Right lobe of liver (tissue), 6 donors: ENCODE data around the gene HNRNPDL. TPM values are rescaled to one million over a fixed set of nuclear protein-coding genes. Genes with fewer than 3 reads are reported as not detected.

Experiments
- ATAC-seq, 4 donors: fragments of 200-7000 bp; cut with Tn5 transposase; one replicate each; pipeline ENCODE4 v1.9.1; 2020; ENCODE audit warnings: mild to moderate bottlenecking in 4 of 4, moderate library complexity in 4 of 4
- DNase-seq, 3 donors: peaks; one replicate each; pipeline ENCODE4 v3.0.0-alpha.2; 2020
- H3K27ac ChIP-seq, 3 donors: fragments of 200-600 bp; one replicate each; pipeline ENCODE4 v1.8.0; 2022
- H3K27me3 ChIP-seq, 2 donors: fragments of 200-600 bp; one replicate each; pipeline ENCODE4 v1.8.0; 2022
- H3K36me3 ChIP-seq, 4 donors: fragments of 200-600 bp; sonication (generic) in 1 of 4; one replicate each; pipeline versions ENCODE4 v1.5.1 to v1.8.0; 2017 to 2022; ENCODE audit warnings: control low read depth in 1 of 4
- H3K4me1 ChIP-seq, 4 donors: fragments of 200-600 bp; sonication (generic) in 1 of 4; one replicate each; pipeline versions ENCODE4 v1.5.1 to v1.8.0; 2017 to 2022; ENCODE audit warnings: control low read depth in 1 of 4
- H3K4me3 ChIP-seq, 3 donors: fragments of 200-600 bp; one replicate each; pipeline ENCODE4 v1.8.0; 2022
- H3K9me3 ChIP-seq, 4 donors: fragments of 200-600 bp; sonication (generic) in 1 of 4; one replicate each; pipeline versions ENCODE4 v1.5.1 to v1.8.0; 2017 to 2022; ENCODE audit warnings: control low read depth in 1 of 4
- POLR2A ChIP-seq: fragments of 450-650 bp; IDR thresholded peaks from one replicate; pipeline ENCODE4 v1.6.1; 2017; ENCODE audit warnings: antibody characterized with exemption, mild to moderate bottlenecking
- WGBS: methylation state at CpG from one replicate; pipeline ENCODE4 v1.1.6; 2018; ENCODE audit warnings: low coverage, low lambda C conversion rate; ENCODE audit not compliant: insufficient coverage; ENCODE audit errors: missing lambda C conversion rate; 5-methylcytosine and 5-hydroxymethylcytosine counted together
- intact Hi-C, 2 donors: fragments of 100-400 bp; cut with DNase I; formaldehyde crosslinking; loops; one replicate each; pipeline versions ENCODE4 v1.11.2 to v1.14.1; 2022
- total RNA-seq, 6 experiments: library from RNA; depleted of rRNA in 2 of 6; stranded (reverse); fragments of >200 nt in 2 of 6; fragmentation: NEBNext Ultra II Directional in 3 of 6; extraction: Animal tissue kit (Norgen Biotek cat#: 25700) in 3 of 6; gene quantifications; one replicate each; pipeline versions ENCODE4 v1.1.0 to v1.2.4, GENCODE V29; 2016 to 2023
- TF ChIP-seq, protein P1 (sequence below), 4 donors: fragments of 200-600 bp in 3 of 4; fragments of 450-650 bp in 1 of 4; IDR thresholded peaks; one replicate each; pipeline versions ENCODE4 v1.5.1 to v1.8.0; 2016 to 2022; ENCODE audit warnings: antibody characterized with exemption in 4 of 4, mild to moderate bottlenecking in 2 of 4
- donor health status: DM: no; HTN: yes; CAD: no.
- donor health status: DM: no; HTN: no; CAD: no.
- donor health status: DM: no; HTN: no; CAD: no.
- donor health status: DM: no; HTN: yes; CAD: no.
- donor health status: DM: no; HTN: yes; CAD: no.

HNRNPDL gene
- total RNA-seq, 6 experiments from 2014 or later, result 43.0 to 55.0 (median 52.4) TPM

DNA sequence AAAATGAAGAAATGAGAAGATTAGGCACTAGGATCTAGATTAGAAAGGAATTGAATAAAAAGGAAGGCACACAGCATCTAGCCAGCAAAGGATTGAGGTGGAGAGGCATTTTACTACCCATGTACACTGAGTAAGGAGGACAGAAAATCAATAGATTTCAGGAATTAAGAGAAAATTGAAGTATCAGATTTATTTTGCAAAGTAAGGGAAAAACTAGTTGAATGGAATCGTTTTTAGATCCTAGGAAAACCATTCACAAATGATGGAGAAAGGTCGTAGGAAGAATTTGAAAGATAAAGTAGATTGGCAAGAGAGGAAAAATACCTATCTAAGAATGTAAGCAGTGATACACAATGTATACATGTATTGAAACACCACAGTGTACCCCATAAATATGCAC, 31.4 kb upstream of the HNRNPDL start:
- H3K9me3 ChIP-seq, result no peaks in the 10 kb centered on the region
- WGBS, result 71% methylated on average over 2 of the region's 2 CpGs
- intact Hi-C loops, result loop anchor here (5.0 to 10.0 kb wide), 2 partner anchors 276 to 283 kb away; no protein-coding TSS in a partner anchor
- H3K27ac ChIP-seq, result no peak overlapping the region
- H3K27me3 ChIP-seq, result no peaks in the 10 kb centered on the region
- H3K4me3 ChIP-seq, result no peak overlapping the region
- peaks cover 0 to 21% (median 0%) of the 10 kb centered on the region in 4 donors for H3K36me3 ChIP-seq
- ATAC-seq (no peak), DNase-seq (no peak)
- no peak for TF ChIP-seq POLR2A
- peaks cover 0 to 5% (median 1%) of the 10 kb centered on the region in 4 donors for H3K4me1 ChIP-seq

DNA sequence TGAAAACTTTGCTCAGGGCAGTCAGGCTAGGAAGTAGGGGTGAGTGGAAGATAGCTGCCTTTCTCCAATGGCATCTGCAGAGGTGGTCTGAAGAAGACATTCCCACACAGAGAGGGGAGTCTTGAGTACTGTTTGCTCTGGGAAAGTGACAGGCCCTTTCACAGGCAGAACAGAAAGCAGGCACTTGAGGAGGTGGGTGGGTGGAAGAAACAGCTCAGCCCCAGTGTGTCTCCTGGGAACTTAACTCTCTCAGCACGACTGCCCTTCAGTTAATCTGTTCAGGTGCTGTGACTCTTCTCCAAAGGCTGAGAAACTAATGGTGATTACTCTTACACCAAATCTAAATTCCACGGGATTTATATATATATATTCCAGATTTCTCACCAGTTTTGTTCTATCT, 28.5 kb upstream of the HNRNPDL start:
- intact Hi-C loops, result no loop called here
- no peak overlapping the region for H3K27ac ChIP-seq
- DNase-seq (no peak), ATAC-seq (no peak)
- no peak overlapping the region for H3K4me3 ChIP-seq
- TF ChIP-seq, protein P1, sequence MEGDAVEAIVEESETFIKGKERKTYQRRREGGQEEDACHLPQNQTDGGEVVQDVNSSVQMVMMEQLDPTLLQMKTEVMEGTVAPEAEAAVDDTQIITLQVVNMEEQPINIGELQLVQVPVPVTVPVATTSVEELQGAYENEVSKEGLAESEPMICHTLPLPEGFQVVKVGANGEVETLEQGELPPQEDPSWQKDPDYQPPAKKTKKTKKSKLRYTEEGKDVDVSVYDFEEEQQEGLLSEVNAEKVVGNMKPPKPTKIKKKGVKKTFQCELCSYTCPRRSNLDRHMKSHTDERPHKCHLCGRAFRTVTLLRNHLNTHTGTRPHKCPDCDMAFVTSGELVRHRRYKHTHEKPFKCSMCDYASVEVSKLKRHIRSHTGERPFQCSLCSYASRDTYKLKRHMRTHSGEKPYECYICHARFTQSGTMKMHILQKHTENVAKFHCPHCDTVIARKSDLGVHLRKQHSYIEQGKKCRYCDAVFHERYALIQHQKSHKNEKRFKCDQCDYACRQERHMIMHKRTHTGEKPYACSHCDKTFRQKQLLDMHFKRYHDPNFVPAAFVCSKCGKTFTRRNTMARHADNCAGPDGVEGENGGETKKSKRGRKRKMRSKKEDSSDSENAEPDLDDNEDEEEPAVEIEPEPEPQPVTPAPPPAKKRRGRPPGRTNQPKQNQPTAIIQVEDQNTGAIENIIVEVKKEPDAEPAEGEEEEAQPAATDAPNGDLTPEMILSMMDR (IDR thresholded peaks at IDR 0.05), result no peak
- TF ChIP-seq POLR2A, result no peak
- no peaks in the 10 kb centered on the region for H3K27me3 ChIP-seq
- H3K36me3 ChIP-seq, result peaks cover 0 to 23% (median 0%) of the 10 kb centered on the region in 4 donors
- H3K9me3 ChIP-seq, result no peaks in the 10 kb centered on the region
- 100% methylated on average over 1 of the region's 2 CpGs for WGBS
- peaks cover 0 to 5% (median 1%) of the 10 kb centered on the region in 4 donors for H3K4me1 ChIP-seq

DNA sequence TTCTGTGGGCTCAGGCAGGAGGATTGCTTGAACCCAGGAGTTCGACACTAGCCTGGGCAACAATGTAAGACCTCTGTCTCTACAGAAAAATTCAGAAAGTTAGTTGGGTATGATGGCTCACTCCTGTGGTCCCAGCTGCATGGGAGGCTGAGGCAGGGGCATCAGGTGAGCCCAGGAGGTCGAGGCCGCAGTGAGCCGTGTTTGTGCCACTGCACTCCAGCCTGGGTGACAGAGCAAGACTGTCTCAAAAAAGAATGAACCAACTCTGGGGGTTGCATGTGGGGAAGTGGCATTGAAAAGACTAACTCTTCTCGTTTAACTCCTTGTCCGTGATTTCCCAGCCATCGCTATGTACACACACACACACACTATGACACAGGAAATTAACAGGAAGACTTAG, 27.0 kb upstream of the HNRNPDL start:
- Histone ChIP-seq H3K9me3 (no peaks in the 10 kb centered on the region), H3K36me3 (peaks cover 0 to 24% (median 0%) of the 10 kb centered on the region in 4 donors), H3K27me3 (no peaks in the 10 kb centered on the region), H3K4me3 (no peak overlapping the region), H3K27ac (no peak overlapping the region), H3K4me1 (peaks cover 0 to 2% (median 0%) of the 10 kb centered on the region in 4 donors)
- ATAC-seq, result no peak
- TF ChIP-seq, protein P1 (IDR thresholded peaks at IDR 0.05), result no peak
- TF ChIP-seq POLR2A, result no peak
- 87% methylated on average over 3 of the region's 7 CpGs for WGBS
- intact Hi-C loops, result no loop called here
- DNase-seq, result no peak

DNA sequence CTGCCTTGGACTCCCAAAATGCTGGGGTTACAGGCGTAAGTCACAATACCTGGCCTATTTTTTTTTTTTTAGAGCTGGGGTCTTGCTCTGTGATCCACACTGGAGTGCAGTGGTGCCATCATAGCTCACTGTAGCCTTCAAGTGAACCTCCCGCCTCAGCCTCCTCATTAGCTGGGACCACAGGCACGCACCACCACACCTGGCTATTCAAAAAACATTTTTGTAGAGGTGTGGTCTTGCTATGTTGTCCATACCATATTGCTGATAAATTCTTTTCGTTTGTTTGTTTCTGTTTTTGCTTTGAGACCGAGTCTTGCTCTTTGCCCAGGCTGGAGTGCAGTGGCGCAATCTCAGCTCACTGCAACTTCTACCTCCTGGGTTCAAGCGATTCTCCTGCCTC, 21.8 kb upstream of the HNRNPDL start:
- Histone ChIP-seq H3K36me3 (peaks cover 0 to 24% (median 7%) of the 10 kb centered on the region in 4 donors), H3K27me3 (no peaks in the 10 kb centered on the region)

DNA sequence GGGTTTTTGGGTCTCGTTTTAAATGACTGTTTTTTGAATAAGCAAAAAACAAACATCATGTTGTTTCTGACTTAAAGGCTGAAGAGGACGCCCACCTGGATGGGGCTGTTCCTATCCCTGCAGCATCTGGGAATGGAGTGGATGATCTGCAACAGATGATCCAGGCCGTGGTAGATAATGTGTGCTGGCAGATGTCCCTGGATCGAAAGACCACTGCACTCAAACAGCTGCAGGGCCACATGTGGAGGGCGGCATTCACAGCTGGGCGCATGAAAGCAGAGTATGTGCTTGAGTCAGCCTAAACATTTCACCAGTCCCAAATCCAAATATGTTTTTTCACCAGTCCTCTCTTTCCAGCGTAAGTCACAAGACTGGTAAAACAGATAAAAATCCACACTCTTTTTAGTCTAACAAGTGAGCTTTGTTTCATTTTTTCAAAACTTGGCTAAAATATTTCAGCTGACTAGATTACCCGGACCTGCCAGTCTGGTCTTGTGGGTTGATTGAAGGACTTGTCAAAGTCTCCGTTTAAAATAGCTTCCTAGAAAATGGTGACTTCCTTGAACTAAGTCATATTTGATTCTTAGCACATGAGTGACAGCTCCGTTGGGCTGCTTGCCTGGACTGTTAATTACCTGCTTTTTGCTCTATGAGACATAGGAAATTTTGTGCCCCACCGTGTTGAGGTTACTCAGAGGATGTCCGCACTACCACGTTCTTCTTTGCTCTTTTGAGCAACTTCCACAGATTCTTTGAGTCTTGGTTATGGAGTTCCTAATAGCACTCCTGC, 20.9 kb upstream of the HNRNPDL start:
- DNase-seq (no peak), ATAC-seq (no peak)
- no peak for TF ChIP-seq POLR2A
- TF ChIP-seq, protein P1 (IDR thresholded peaks at IDR 0.05), result no peak
- intact Hi-C loops, result no loop called here
- H3K9me3 ChIP-seq, result no peaks in the 10 kb centered on the region
- H3K27me3 ChIP-seq, result no peaks in the 10 kb centered on the region
- H3K4me3 ChIP-seq, result no peak overlapping the region
- peaks cover 0 to 18% (median 7%) of the 10 kb centered on the region in 4 donors for H3K36me3 ChIP-seq
- H3K4me1 ChIP-seq, result no peaks in the 10 kb centered on the region
- WGBS, result 82% methylated on average over 11 of the region's 13 CpGs
- no peak overlapping the region for H3K27ac ChIP-seq

More for the DNA sequence above, 21.8 kb upstream of the HNRNPDL start:
- ATAC-seq (no peak), DNase-seq (no peak)
- intact Hi-C loops, result no loop called here
- H3K27ac ChIP-seq, result no peak overlapping the region
- H3K4me1 ChIP-seq, result no peaks in the 10 kb centered on the region
- 87% methylated on average over 6 of the region's 7 CpGs for WGBS
- H3K9me3 ChIP-seq, result no peaks in the 10 kb centered on the region
- TF ChIP-seq, protein P1 (IDR thresholded peaks at IDR 0.05), result no peak
- no peak overlapping the region for H3K4me3 ChIP-seq
